Left lung (tissue), 14 donors: Measurements from ENCODE around the gene CCDC102A. TPM values are rescaled to one million over a fixed set of nuclear protein-coding genes. Genes with fewer than 3 reads are reported as not detected.

Experiments used
- ATAC-seq: fragments of 200-7000 bp; cut with Tn5 transposase; one replicate; pipeline ENCODE4 v1.9.1; 2020; ENCODE audit warnings: moderate library complexity
- DNase-seq, 4 donors: peaks; one replicate each; pipeline ENCODE4 v3.0.0-alpha.2; 2013 to 2020
- H3K27ac ChIP-seq, 2 donors: fragments of 200-600 bp; sonication (generic) in 1 of 2; one replicate each; pipeline versions ENCODE4 v1.5.0 to v1.8.0; 2020 to 2021
- H3K27me3 ChIP-seq, 2 donors: fragments of 200-600 bp; sonication (generic) in 1 of 2; one replicate each; pipeline versions ENCODE4 v1.5.0 to v1.8.0; 2020 to 2021
- H3K36me3 ChIP-seq, 2 donors: fragments of 200-600 bp; sonication (generic) in 1 of 2; one replicate each; pipeline versions ENCODE4 v1.5.0 to v1.8.0; 2020 to 2021
- H3K4me1 ChIP-seq, 2 donors: fragments of 200-600 bp; one replicate each; pipeline ENCODE4 v1.8.0; 2021
- H3K4me3 ChIP-seq, 2 donors: fragments of 200-600 bp; sonication (generic) in 1 of 2; one replicate each; pipeline versions ENCODE4 v1.5.0 to v1.8.0; 2020 to 2021; ENCODE audit warnings: mild to moderate bottlenecking in 1 of 2
- H3K9me3 ChIP-seq, 2 donors: fragments of 200-600 bp; sonication (generic) in 1 of 2; one replicate each; pipeline versions ENCODE4 v1.5.0 to v1.8.0; 2020 to 2021
- intact Hi-C, 2 donors: fragments of 100-400 bp; cut with DNase I; formaldehyde crosslinking; loops; one replicate each; pipeline versions ENCODE4 v1.11.2 to v1.14.2; 2022
- long read RNA-seq, 12 donors: library from polyadenylated mRNA in 2 of 12; unstranded in 2 of 12; transcript quantifications; one replicate each; pipeline ENCODE4 v2.0.0 and lab custom pipeline, GENCODE V29; 2019 to 2026
- polyA plus RNA-seq, 6 donors: library from polyadenylated mRNA; unstranded; fragments of 120-200 nt; gene quantifications; one replicate each; pipeline ENCODE4 v1.2.1, GENCODE V29; 2013; ENCODE audit not compliant: insufficient read length in 6 of 6
- total RNA-seq, 2 donors: library from RNA; stranded (reverse); fragmentation: NEBNext Ultra II Directional; extraction: Animal tissue kit (Norgen Biotek cat#: 25700); gene quantifications; one replicate each; pipeline ENCODE4 v1.2.1, GENCODE V29; 2021
- TF ChIP-seq, protein P1 (sequence below), 2 donors: fragments of 200-600 bp; sonication (generic) in 1 of 2; IDR thresholded peaks; one replicate each; pipeline versions ENCODE4 v1.5.0 to v1.8.0; 2021; ENCODE audit warnings: antibody characterized with exemption in 2 of 2
- donor health status: DM: no; HTN: yes; CAD: no.
- donor health status: DM: no; HTN: no; CAD: no.

The CCDC102A gene
- total RNA-seq (1 to 10 TPM; 5.2 to 9.3 TPM), polyA plus RNA-seq (10 to 100 TPM; 11.5 to 18.4 (median 15.4) TPM)
- long read RNA-seq, donor 1, transcript CCDC102A-201 (9 exons, 2,463 nt), result major isoform, 11 of 12 reads
- long read RNA-seq, donor 1, partial matches to known transcripts, result 0 of 12 reads
- long read RNA-seq, donor 1, other reads (novel, unspliced or antisense), result 0 of 12 reads
- long read RNA-seq, donor 2, partial matches to known transcripts, result 0 of 4 reads
- long read RNA-seq, donor 2, other reads (novel, unspliced or antisense), result 0 of 4 reads
- long read RNA-seq, donor 3, partial matches to known transcripts, result 0 of 5 reads
- long read RNA-seq, donor 3, other reads (novel, unspliced or antisense), result 0 of 5 reads
- long read RNA-seq, donor 4, result 0 reads
- long read RNA-seq, donor 5, transcript CCDC102A-201 (9 exons, 2,463 nt), result major isoform, 8 of 8 reads
- long read RNA-seq, donor 5, partial matches to known transcripts, result 0 of 8 reads
- long read RNA-seq, donor 5, other reads (novel, unspliced or antisense), result 0 of 8 reads
- long read RNA-seq, donor 6, partial matches to known transcripts, result 0 of 5 reads
- long read RNA-seq, donor 6, other reads (novel, unspliced or antisense), result 0 of 5 reads
- long read RNA-seq, donor 7, partial matches to known transcripts, result 0 of 1 reads
- long read RNA-seq, donor 7, other reads (novel, unspliced or antisense), result 0 of 1 reads
- long read RNA-seq, donor 8, transcript CCDC102A-201 (9 exons, 2,463 nt), result major isoform, 6 of 6 reads
- long read RNA-seq, donor 8, partial matches to known transcripts, result 0 of 6 reads
- long read RNA-seq, donor 8, other reads (novel, unspliced or antisense), result 0 of 6 reads
- long read RNA-seq, donor 9, result 0 reads
- long read RNA-seq, donor 10, partial matches to known transcripts, result 3 of 4 reads
- long read RNA-seq, donor 10, other reads (novel, unspliced or antisense), result 0 of 4 reads
- long read RNA-seq, donor 11, result 0 reads
- long read RNA-seq, donor 12, transcript CCDC102A-201 (9 exons, 2,463 nt), result major isoform, 6 of 6 reads
- long read RNA-seq, donor 12, partial matches to known transcripts, result 0 of 6 reads
- long read RNA-seq, donor 12, other reads (novel, unspliced or antisense), result 0 of 6 reads

DNA sequence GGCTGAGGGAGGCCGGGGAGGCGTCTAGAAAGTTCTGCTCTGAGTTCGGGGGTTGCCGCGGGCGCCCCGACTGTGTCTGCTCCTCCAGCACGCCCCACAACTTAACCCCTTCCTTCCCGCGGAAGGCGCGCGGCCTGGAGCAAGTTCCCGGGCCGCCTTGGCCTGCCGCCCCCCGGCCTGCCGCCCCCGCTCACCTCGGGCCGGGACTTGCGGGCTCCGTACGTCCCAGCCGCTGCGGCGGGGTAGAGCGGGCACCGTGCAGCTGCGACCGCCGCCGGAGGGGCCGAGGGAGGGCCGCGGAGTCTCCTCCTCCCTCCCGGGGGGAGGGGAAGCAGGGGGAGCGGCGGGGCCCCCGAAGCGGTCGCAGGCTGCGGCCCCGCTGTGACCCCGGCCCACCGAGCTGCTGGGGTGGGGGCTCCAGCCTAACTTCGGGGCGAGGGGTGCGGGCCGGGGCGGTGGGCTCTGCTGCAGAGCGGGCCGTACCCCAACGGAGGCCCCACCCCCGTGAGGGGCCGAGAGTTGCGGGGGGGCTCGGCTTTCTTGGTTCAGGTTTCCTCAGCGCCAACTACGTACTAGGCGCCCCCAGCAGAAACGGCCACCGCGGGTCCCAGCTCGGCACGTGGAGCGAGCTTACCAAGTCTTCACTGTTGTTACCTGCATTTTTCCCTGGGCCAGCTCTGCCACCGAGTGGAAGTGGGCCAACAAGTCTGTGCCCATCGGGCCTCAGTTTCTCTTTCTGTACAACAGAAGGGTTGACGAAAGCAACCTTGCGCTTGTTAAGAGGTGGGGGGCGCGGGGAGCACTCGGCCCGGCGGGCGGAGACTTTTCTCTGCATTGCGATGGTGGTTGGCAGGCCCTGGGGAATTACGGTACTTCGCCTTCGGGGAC lies at the start of gene CCDC102A:
Gene CCDC102A, minus strand, starts transcription at position 266 of the 888 bp plus-strand sequence. CDS start 7,394 bp downstream, outside the sequence.
- peak; percentile 60 for ATAC-seq

DNA sequence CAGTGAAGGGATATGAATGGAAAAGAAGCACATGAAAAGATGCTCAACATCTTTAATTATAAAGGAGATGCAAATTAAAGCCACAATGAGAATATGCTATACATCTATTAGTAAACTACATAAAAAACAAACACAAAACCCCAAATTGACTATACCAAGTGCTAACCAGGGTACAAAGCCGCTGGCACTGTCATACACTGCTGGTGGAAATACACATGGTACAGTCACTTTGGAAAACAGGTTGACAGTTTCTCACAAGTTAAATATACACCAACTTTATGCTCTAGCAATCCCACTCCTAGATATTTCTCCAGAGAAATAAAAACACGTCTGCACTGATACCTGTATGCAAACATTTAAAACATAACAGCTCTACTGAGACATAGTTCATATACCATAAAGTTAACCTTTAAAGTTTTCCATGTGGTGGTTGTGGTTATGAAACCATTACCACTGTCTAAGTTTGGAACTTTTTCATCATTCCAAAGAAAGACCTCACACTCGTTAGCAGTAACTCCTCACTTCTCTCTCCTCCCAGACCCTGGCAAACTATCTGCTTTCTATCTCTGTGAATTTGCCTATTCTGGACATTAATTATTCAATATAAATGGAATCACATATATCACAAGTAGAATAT lies 48.8 kb upstream of the CCDC102A start:
- no peaks in the 10 kb centered on the region for H3K27me3 ChIP-seq
- H3K27ac ChIP-seq, result no peak overlapping the region
- H3K4me1 ChIP-seq, result peaks cover 0 to under 1% of the 10 kb centered on the region in 2 donors
- no peak overlapping the region for H3K4me3 ChIP-seq
- H3K36me3 ChIP-seq, result no peaks in the 10 kb centered on the region
- H3K9me3 ChIP-seq, result no peaks in the 10 kb centered on the region
- intact Hi-C loops, result no loop called here
- no peak for ATAC-seq
- TF ChIP-seq, protein P1, sequence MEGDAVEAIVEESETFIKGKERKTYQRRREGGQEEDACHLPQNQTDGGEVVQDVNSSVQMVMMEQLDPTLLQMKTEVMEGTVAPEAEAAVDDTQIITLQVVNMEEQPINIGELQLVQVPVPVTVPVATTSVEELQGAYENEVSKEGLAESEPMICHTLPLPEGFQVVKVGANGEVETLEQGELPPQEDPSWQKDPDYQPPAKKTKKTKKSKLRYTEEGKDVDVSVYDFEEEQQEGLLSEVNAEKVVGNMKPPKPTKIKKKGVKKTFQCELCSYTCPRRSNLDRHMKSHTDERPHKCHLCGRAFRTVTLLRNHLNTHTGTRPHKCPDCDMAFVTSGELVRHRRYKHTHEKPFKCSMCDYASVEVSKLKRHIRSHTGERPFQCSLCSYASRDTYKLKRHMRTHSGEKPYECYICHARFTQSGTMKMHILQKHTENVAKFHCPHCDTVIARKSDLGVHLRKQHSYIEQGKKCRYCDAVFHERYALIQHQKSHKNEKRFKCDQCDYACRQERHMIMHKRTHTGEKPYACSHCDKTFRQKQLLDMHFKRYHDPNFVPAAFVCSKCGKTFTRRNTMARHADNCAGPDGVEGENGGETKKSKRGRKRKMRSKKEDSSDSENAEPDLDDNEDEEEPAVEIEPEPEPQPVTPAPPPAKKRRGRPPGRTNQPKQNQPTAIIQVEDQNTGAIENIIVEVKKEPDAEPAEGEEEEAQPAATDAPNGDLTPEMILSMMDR (IDR thresholded peaks at IDR 0.05), result no peak
- DNase-seq, result no peak

More for the DNA sequence above, at the start of gene CCDC102A:
- Histone ChIP-seq H3K9me3 (no peaks in the 10 kb centered on the region), H3K4me1 (peaks cover 17 to 52% of the 10 kb centered on the region in 2 donors), H3K4me3 (peak within 1 kb of the TSS; percentile 59 to 63), H3K36me3 (no peaks in the 10 kb centered on the region), H3K27ac (peak within 1 kb of the TSS; percentile 84 to 86), H3K27me3 (peaks cover 0 to 76% of the 10 kb centered on the region in 2 donors)
- TF ChIP-seq, protein P1 (IDR thresholded peaks at IDR 0.05), result no peak
- DNase-seq, result peak in 1 of 4 donors; percentile 54
- intact Hi-C loops, result no loop called here

- no peak for ATAC-seq
- DNase-seq, result no peak
- intact Hi-C loops, result loop anchor here in 1 of 2 donors (10.0 kb wide), 1 partner anchor 145 kb away; no protein-coding TSS in a partner anchor
These were observed 42.9 kb upstream of the CCDC102A start for GRCh38 chr16:57579361-57579665.

More at GRCh38 chr16:57579361-57579665, 42.9 kb upstream of the CCDC102A start:
- Histone ChIP-seq H3K9me3 (no peaks in the 10 kb centered on the region), H3K27me3 (peaks cover 0 to 17% of the 10 kb centered on the region in 2 donors), H3K4me1 (no peaks in the 10 kb centered on the region), H3K36me3 (no peaks in the 10 kb centered on the region), H3K4me3 (no peak overlapping the region), H3K27ac (no peak overlapping the region)
- TF ChIP-seq, protein P1 (IDR thresholded peaks at IDR 0.05), result no peak
